CD4-positive, alpha-beta T cell treated with Interleukin-6 for 4 hours (primary cell): ENCODE results near the gene ICA1L.

Source experiments
- DNase-seq: peaks from one replicate; pipeline ENCODE4 v3.0.0-alpha.2; 2020; ENCODE audit warnings: mixed read lengths

The ICA1L gene

DNA sequence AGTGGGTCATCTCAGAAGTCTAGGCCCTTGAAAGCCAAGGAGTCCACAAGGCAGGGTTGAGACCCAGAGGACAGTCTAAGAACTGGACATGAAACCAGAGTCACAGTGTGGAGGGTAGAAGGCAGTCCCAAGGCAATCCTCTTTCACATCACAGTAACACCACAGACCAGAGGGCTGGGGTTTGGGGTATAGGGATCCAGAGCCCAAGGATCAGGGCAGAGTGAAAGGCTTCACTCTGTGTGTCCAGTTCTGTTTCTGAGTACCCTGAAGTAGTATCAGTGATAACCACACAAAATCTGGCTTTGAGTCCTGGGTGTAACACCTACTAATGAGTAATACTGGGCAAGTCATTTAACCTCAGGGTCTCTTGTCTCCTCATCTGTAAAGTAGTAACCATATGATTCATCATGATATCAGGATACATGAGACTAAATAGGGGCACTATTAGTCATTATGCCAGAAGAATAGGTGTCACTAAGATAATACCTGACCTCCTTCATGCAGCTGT lies 91.0 kb downstream of the ICA1L start:
- DNase-seq, result no peak

DNA sequence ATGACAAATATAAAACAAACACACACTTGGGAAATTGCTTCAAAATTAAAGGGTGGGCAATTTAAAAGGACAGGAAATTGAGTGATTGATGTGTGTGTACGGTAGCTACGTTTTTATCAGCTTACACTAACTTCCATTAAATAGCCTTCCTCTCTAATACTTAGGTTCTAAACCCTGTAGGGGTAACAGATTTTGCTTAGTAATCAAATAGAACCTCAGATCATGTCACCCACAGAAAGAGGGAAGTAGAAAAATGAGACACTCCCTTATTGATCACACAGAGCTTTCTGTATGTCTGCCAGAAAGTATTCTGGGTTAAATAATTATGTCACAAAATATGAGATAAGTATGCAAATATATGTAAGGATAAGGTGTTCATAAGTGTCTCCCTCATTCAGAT lies 93.3 kb downstream of the ICA1L start:
- no peak for DNase-seq

DNA sequence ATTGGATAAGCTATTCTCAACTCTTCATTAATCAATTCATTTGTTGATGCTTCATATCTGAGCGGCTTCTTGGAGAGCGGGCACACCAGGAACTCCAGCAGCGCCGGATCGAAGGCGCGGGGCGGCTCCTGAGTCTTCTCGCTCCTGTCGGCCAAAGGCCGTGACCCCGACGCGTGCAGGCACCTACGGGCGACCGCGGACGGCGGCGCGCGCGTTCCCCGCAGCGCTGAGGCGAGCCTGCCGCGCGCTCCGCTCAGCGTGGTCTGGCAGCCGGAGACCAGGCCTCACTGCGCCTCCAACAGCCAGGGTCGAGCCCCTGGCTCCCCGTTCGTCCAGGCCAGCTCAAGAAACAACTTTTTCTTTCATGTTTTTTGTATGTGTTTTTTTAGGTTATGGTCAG lies 97.5 kb downstream of the ICA1L start:
- no peak for DNase-seq

DNA sequence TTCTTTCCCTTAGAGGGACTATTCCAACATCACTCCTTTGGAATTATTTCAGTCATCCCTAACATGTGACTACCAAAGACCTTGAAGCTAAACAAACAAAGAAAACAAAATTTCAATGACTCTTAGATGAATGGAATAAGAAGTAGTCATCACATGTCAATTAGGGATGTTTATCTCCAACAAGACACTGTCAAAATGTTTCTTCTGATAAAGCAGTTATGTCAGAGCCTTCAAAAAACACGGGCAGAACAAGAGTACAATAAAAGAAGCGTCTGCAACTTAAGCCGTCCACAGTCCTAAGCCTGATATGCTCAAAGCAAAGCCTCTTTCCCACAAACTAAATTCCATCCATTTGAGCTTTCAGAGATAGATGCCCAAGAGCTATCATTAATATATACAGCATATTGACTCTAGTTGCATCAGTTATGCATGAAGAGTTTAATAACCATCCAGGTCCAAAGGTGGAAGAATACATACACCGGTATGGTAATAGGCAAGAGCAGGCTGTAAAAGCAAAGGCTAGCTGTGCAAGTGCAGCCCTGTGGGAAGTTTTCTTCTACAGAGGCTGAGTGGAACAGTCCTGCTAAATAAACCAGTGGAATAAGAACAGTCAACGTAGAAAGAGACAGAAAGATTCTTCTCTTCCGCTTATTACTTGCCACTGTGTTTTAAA lies 98.1 kb downstream of the ICA1L start:
- no peak for DNase-seq

DNA sequence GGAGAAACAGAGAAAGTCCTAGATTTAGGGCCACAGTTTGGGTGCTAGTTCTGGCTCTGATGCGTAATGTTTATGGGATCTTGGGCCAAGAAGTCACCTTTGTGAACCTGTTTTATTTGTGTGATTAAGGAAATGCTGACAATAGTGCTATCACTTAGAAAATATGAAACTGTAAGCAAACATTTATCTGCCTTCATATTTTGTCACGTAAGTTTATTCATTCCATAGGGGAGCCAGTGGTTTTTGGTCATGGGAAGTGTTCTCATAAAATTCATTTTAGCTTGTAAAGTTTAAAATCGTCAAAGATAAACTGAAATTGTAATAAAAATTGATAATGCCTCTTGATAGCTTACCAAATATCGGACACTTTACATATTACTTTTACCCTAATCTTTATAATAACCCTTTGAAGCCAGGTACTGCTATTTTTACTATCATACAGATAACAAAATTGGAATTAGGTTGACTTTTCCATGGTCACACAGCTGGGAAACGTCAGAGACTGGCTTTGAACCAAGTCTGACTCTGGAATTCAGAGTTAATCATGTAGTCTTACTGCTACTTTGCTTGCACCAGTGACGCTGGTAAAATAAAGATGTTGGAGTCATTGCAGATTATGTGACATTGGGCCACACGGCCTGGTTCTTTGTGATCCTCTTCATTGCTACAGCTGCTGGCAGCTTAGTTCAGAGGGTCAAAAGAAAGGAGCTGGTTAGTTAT lies 99.7 kb downstream of the ICA1L start:
- DNase-seq, result no peak

DNA sequence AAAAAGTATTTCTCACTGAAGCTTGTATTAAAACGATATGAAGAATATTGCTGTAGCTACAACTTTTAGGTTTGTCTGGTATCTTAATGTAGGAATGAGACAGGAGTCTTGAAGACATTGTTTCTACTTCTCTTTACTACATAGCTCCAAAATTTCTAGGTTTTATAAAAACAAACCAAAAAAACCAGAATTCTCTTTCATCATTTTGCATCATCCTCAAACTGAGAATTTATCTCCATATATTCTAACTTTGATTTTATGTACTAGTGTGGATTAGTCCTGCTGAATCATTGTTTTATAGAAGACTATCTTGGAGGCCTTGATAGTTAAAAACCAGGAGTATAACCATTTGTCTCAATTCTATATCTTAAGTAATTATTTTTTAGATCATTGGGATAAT lies 100.2 kb downstream of the ICA1L start:
- no peak for DNase-seq

DNA sequence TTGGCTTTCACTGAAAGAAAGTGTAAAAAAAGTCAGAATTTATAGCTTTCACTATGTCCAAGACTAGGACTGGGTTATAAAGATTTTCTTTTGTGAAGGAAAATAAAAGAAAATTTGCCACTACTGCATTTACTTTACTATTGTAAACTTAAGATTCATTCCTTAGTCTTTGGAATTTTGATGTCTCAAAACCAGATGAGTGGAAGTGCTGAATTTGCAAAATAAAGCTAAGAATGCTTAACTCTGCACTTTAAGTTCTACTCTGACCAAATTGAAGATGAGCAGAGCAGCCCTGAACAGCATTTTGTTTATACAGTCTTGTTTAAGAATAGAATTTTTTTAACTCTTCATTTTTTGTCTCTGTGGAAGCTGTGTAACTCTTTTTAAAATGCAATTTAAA lies 102.4 kb downstream of the ICA1L start:
- DNase-seq, result no peak

DNA sequence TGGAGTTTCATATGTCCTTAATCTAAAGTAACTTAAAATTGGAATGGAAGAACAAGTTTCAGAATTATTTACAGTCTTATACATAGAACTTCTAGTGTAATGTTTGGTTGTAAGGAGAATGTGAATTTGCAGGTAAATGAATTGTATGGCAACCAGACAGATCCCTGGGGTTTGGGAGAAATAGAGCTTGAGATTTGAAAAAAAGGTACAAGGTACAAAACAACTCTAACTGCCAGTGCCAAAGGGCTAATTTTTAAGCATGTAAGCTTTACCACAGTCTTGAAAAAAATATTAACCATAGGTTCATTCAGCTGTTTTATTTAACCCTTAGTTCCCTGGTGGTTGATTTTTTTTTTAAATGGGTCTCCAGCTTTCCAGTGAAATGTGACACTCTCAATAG lies 103.3 kb downstream of the ICA1L start:
- no peak for DNase-seq

DNA sequence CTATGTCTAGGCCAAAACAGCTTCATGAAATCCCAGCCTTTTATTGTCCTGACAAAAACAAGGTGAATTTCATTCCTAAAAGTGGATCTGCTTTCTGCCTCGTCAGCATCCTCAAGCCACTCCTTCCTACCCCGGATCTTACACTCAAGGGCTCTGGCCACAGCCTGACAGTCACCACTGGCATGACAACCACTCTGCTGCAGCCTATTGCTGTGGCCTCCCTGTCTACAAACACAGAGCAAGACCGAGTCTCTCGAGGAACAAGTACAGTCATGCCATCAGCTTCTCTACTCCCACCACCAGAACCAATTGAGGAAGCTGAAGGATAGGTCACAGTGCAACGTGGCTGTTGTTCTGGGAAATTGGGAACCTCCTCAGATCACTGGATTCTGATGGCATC lies 106.1 kb downstream of the ICA1L start:
- DNase-seq, result no peak

DNA sequence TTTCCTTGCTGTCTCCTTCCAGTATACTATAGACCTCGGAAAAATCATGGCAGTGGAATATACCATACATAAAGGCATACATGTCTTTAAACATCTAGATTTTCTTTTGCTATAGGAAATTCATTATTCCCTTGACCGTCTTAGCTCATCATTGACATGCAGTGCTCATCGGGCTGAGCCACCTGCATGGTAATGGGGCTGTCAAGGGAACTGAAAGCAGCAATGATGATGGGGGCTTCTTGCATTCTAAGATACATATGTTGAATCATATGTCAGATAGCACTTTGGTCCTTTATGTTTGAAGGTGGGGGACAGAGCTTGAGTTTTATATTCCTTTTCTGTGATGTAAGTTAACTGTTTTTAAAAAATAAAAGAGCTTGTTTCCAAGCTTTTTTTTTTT lies 106.6 kb downstream of the ICA1L start:
- no peak for DNase-seq

DNA sequence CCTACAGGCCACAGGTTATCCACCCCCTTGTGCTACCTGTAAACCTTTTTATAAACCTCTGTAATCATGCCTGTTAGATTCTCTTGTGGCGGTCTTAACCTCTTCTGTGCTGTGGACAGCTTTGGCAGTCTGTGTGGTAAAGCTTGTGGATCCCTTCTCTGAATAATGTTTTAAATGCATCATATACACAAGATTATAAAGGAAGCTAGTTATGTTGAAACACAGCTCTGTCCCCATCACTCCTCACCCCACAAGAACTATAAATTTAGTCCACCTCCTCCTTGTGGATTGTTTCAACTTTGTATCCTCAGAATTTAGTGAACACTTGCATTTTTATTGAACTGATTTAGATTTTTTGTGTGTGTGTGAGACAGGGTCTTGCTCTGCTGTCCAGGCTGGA lies 107.7 kb downstream of the ICA1L start:
- no peak for DNase-seq

DNA sequence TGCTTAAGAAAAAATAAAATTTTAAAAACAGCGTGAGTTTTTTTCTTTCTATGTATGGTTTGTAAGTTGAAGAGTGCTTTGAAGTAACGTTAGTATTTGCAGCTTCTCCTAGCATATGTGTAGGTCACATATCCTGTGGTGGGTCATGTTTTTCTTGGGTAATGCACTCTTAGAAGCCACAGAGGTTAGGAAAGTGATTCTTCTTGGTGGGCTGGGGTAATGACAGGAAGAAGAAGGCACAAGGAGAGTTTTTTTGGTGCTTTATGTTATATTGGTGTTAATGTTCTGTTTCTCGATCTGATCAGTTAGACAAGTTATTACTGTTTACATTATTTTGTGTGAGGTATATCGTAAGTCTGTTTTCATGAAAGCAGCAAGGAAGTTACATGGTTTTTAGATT lies 109.0 kb downstream of the ICA1L start:
- no peak for DNase-seq

DNA sequence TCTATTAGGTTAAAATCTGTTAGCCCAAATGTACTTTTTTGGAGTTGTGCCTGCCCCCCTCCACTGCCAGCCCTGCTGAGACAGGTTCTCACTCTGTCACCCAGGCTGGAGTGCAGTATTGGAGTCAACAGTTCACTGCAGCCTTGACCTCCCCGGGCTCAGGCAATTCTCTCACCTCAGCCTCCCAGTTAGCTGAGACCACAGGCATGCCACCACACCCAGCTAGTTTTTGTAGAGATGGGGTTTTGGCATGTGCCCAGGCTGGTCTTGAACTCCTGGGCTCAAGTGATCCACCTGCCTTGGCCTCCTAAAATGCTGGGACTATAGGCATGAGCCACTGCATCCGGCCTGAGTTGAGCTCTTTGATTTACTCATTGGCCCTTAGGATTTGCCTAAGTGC lies 110.7 kb downstream of the ICA1L start:
- peak; percentile 6 for DNase-seq

DNA sequence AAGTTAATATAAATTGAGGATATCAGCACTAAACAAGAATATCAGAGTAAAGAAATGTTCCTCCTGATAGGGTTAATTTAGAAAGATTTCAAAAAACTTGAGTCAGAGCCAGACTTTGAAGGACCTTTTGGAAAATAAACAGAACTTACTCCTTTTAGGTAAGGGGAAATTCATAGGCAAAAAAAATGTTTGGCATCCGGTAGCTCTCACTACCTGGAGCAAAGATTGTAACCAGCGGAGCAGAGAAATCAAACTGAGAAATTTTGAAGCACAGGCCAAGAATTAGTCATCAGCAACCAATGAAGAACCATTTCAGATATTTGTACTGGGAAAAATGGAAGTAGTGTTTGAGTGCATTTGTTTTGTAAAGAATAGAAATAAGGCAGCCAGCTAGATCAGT lies 113.0 kb downstream of the ICA1L start:
- no peak for DNase-seq

DNA sequence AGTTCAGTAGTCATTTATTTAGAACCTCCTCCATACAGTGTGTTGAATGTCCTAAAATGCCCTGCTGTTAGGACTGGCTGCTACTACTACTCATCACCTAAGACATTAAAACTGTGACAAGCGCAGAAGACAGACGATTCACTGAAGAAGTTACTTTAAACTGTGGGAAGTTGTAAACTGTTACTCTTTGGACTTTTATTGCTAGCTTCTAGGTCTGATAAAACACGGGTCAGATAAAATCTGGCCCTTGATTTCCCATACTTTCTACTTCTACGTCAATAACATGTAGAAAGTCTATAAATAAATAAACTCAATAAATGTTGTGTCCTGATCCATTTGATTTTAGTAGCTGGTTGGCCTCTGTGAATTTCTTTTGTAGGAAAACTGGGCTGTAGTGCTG lies 113.4 kb downstream of the ICA1L start:
- DNase-seq, result no peak

DNA sequence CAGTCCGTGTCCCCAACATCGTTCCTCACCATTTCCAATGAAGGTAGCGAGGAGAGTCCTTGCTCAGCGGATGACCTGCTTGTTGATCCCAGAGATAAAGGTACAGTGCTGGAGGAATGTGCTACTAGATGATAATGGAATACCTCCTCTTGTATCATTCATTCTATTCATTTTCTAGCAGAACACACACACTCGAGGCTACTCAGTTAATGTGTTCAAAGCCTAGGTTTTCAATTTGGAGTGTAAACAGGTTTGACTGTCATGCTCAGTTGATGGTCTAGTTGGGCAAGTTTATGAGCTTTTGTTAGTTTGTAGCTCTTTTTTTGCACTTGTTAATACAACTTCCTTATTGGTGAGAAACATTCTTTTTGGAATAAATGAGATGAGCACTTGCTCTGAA lies 114.2 kb downstream of the ICA1L start:
- no peak for DNase-seq

DNA sequence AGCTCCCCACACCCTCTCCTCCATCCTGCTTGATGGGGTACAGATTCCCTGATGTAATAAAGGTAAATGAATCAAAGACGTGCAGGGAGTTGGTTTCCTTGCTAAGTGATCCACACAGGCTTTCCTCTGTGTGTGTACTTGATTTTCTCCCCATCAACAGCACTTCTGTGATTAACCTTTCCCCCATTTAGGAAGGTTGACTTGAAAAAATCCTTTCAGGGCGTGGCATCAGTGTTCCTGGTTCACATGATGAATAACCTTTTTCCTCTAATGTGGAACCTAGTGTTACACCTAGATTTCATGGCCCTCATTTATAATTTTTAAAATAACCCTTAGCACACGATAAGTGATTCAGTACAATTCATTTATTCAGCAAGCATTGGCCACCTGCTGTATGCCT lies 115.0 kb downstream of the ICA1L start:
- DNase-seq, result no peak

DNA sequence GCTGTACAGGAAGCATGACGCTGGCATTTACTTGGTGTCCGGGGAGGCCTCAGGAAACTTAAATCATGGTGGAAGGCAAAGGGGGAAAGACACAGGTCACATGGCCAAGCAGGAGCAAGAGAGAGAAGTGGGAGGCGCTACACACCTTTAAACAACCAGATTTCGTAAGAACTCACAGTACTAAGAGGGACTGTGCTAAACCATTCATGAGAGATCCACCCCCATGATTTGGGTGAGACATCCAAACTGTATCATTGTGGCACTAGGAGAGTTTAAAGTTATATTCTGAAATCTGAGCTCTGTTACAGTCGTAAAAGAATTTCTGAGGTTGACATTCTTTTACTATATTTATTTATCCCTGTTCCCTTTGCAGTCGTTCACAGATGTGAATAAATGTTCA lies 116.6 kb downstream of the ICA1L start:
- DNase-seq, result no peak

DNA sequence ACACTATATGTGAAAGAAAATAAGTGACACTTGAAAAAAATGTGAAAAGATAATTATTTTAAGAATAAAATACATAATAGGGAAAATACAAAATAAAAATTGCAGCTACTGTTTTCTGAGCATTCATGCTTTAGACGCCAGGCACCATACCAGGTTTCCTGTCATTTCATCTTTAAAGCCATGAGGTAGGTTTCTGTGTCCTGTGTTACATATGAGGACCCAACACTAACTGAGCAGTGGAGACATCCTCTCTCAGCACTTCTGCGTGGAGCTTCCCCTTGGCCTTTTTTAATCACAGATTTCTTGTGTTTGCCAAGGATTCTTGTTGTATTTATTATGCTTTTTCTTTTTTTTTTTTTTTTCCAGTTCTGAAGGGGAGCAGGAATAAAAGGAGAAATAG lies 119.5 kb downstream of the ICA1L start:
- peak; percentile 27 for DNase-seq

DNA sequence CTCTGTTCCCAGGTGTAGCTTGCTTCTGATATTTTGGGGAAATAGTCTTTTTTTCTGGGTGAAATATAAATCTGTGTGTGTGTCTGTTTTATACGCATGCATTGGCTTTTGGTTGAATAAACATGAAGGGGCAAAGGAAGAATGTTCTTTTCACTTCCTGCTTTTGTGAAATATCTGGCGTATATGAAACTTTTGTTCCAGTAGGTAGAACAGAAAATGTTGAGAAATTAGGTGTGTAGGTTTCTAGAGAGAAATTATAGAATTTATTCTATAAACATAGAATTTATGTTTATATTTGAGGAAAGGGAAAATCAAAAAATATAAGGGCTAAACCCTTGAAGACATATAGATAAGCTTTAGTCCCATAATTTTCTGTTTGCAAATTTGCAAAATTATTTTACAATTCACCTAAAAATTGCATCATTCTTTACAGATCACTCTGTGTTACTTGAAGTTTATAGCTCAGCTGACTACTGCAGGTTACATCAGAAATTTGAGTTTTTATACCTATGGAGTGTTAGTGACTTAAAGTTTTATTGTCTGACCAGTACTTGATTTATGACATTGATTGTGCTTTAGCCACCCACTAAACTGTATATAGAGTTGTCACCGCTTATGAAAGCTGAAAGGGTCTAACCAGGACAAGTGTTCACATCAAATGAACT lies 120.7 kb downstream of the ICA1L start:
- no peak for DNase-seq

DNA sequence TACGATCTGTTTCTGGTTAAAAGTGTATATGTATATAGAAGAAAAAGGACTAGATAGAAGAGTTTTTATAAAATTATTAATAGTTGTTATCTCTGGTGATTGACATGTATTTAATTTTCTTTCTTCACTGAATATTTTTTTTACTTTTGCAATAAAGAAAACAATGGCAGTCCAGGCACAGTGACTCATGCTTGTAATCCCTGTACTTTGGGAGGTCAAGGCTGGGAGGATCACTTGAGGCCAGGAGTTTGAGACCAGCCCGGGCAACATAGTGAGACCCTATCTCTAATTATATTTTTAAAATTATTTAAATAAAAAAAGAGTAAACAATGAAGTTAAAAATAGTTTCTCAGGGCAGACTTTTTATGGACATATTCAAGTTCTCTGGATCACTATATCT lies 122.1 kb downstream of the ICA1L start:
- DNase-seq, result no peak

DNA sequence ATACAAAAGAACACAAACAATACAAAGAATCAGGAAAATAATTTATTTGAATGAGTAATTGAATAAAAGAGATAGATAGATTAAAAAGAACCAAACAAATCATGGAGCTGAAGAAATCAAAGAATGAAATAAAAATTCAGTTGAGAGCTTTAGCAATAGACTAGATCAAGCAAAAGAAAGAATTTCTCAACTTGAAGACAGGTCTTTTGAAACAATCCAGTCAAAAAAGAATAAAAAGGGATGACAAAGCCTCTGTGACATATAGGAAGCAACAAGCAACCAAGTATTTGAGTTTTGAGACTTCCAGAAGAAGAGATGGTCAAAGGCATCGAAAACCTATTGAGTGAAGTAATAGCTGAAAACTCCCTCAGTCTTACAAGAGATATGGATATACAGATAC lies 128.0 kb downstream of the ICA1L start:
- DNase-seq, result no peak

DNA sequence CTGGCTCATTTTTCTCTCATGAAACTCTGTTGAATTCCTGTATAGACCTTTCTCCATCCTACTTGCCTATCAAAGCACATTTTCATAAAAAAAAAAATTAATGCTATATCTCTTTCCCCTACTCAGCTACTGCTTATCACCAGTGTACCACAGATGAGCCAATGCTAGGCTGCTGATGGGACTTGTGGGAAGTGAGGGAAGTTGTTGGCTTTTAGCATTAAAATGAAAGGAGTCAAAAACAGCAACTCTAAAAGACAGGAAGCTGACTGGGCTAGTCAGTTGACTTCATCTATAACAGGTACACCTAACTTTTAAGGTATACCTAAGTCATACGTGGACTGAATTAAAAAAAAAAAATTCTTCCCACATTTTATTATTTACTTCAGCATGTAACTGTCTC lies 134.7 kb downstream of the ICA1L start:
- DNase-seq, result peak; percentile 31

DNA sequence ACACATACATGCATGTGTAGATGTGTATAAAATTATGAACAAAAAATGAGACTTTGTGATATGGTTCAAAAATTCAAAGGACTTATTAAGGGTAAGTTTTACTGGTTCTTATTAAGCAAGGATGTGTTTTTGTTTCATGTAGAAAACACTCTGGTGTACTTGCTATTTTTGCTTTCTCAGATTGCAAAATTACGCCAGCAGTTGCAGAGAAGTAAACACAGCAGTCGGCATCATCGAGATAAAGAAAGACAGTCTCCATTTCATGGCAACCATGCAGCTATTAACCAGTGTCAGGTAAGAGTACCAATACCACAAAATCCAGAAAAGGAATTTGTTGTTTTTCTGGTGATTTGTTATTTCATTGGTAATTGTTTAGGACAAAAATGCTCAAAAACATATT lies 145.5 kb downstream of the ICA1L start:
- DNase-seq, result no peak
